ENCODE data around the gene ST3GAL2. TPM values are rescaled to one million over a fixed set of nuclear protein-coding genes. Genes with fewer than 3 reads are reported as not detected.

The ST3GAL2 gene
- total RNA-seq (2014; rRNA removed; shearing (Covaris generic)) = 27.9 and 38.1 TPM in 2 replicates
- polyA plus RNA-seq (2015; cell fraction: cytosol; rRNA removed) = 16.8 and 17.1 TPM in 2 replicates
- 13.4 and 17.3 TPM in 2 replicates for polyA plus RNA-seq (2015; cell fraction: nucleus; rRNA removed)

DNA sequence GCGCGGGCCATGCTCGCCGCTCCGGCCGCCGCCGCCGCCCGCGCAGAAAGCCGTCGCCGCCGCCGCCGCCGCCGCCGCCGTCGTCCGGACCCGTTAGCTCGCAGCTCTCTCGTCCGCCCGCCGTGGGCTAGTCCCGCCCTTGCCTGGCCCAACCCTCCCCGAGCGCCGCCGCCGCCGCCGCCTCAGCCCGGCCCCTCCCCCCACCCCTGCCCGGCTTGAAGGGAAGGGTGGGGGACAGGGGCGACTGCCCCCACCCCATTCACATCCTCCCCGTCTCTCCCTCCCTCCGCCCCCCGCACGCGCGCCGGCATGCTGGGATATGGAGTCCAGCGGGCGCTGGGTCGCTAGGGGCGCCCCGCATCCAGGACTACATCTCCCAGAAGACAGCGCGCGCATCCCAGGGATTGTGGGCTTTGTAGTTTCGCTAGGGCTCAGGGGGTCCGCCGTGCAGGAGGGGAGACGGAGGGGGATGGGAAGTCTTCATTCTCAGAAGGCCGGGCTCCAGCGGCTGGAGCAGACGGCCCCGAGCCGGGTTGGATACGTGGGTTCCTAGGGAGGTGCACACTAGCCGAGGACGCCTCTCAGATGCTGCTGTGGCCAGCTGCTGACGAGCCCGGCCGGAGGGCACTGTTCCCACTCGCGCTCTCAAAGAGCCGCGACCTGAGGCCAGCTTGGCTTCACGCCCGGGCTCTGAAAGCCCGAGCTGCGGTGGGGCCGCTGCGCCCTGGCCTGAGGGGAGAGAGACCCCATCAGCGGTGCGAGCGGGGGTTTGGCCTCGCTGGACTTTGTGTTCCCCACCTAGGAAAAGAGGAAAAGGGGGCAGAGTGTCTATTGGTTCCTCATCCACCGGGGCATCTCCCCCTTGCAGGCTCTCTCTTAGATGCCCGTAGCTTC lies at the start of gene ST3GAL2:
Gene ST3GAL2, minus strand, starts transcription at position 132 of the 894 bp plus-strand sequence. CDS start 40,570 bp downstream, outside the sequence.
- peak; percentile 87 for DNase-seq (ENCODE audit: low read depth)

DNA sequence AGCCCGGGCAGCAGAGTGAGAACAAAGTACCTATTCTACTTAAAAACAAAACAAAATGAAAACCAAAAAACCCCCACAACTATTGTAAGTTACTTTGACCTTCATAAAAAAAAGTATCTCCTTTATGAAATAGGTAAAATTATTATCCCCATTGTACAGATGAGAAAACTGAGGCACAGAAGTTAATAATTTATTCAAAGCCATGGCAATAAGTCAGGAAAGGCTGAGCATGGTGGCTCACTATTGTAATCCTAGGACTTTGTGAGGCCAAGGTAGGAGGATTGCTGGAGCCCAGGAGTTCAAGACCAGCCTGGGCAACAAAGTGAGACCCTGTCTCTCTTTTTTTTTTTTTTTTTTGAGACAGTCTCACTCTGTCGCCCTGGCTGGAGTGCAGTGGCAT lies 46.0 kb upstream of the ST3GAL2 start:
- DNase-seq (ENCODE audit: low read depth) = no peak

- no peak for DNase-seq (ENCODE audit: low read depth)
Observed at GRCh38 chr16:70483426-70483825, 44.5 kb upstream of the ST3GAL2 start.

GRCh38 chr16:70482624-70483023 lies 43.7 kb upstream of the ST3GAL2 start:
- peak; percentile 58 for DNase-seq (ENCODE audit: low read depth)

DNA sequence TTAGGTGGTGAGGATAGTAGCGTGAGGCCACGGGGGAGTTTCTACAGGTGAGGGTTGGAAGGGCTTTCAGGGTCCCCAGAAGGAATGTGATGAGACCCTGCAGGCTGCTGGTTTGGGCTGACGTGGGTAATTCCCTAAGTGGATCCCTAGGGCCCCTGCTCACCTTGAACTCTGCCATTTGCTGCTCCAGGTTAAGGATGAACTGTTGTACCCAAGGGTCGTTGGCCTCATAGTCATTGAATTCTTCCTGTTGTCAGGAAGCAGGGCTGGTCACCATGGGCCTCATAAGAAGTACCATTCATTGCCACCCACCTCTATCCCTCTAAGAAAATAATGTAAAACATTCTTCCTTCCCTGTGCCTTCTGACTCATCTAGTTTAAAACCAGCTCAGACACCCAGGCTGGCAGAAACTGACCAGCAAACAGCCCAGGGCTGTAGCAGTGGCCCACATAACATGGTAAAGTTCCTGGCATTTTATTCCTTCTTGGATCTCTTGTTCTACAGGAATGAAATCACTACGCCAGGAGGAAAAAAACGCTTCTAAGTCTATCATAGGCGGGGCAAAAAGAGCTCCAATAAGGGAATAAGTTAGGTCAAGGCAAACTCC lies 43.1 kb upstream of the ST3GAL2 start:
- peak; percentile 65 for DNase-seq (ENCODE audit: low read depth)

GRCh38 chr16:70480127-70481105 lies 41.5 kb upstream of the ST3GAL2 start:
- no peak for DNase-seq (ENCODE audit: low read depth)

DNA sequence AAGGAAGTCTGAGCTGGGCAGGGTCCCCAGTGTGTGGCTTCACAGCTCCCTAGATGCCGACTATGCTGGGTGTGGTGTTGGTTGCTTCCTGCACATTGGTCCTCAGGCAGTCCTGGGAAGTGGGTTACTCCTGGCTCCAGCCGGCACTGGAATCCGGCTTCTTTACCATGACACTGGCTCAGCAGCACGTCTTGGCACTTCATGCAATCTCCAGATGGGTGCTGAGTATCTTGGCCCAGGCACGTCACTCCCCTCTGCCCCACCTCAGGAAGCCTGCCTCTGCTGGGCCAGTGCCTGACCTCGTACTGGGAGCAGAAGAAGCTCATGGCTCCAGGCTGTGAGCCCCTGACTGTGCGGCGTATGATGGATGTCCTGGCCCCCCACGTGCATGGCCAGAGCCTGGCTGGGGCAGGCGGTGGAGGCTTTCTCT lies 40.0 kb upstream of the ST3GAL2 start:
- peak; percentile 23 for DNase-seq (ENCODE audit: low read depth)

DNA sequence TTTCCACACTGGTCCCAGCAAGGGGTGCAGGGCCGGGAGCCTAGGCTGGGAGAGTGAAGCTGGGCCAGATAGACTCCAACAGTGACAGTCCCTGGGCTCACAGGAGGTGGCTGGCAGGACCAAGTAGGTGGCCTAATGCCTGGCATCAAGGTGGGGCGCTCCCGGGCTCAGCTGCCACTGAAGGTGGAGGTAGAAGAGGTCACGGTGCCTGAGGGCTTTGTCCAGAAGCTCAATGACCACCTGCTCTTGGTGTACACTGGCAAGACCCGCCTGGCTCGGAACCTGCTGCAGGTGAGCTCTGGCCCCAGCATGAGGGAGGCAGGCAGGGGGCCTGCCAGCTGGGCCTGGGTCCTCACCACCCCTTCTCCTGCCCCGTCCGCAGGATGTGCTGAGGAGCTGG lies 39.3 kb upstream of the ST3GAL2 start:
- no peak for DNase-seq (ENCODE audit: low read depth)

- peak; percentile 86 for DNase-seq (ENCODE audit: low read depth)
Observed at GRCh38 chr16:70476272-70477020, 37.5 kb upstream of the ST3GAL2 start.

GRCh38 chr16:70475054-70475871 lies 36.4 kb upstream of the ST3GAL2 start:
- no peak for DNase-seq (ENCODE audit: low read depth)

- no peak for DNase-seq (ENCODE audit: low read depth)
Observed at GRCh38 chr16:70474320-70475053, 35.6 kb upstream of the ST3GAL2 start.

DNA sequence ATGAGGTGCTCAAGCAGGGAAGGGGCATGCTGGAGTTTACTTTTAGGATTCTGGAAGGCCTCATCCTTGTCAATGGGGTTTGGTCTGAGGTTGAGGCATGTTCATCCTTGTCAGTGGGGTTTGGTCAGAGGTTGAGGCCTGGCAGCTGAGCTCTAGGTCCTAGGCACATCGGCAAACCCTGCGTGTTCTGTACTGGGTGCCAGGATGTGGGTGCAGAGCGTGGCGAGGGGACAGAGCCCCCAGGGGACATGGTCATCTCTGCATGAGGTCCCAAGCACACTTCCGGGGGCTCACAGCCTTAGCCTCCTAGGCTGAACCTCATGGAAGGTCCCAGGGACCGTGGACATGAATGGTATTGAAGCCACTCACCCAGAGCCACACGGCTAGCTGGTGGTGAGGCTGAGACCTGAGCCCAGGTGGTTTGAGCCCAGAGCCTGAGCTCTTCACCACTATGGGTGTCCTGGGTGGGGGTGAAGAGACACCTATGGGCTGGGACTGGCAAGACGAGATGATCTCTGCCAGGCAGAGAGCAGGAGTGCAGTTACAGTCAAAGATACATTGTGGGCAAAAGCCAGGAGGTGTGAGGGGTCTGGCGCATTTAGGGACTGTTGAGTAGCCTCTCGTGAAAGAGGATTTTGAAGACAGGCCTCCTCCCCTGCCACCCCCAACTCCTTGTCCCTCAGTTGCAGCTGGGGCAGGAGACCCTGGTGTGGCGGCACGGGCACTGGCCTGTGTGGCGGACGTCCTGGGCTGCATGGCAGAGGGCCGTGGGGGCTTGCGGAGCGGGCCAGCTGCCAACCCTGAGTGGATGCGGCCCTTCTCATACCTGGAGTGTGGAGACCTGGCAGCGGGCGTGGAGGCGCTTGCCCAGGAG lies 34.8 kb upstream of the ST3GAL2 start:
- no peak for DNase-seq (ENCODE audit: low read depth)

DNA sequence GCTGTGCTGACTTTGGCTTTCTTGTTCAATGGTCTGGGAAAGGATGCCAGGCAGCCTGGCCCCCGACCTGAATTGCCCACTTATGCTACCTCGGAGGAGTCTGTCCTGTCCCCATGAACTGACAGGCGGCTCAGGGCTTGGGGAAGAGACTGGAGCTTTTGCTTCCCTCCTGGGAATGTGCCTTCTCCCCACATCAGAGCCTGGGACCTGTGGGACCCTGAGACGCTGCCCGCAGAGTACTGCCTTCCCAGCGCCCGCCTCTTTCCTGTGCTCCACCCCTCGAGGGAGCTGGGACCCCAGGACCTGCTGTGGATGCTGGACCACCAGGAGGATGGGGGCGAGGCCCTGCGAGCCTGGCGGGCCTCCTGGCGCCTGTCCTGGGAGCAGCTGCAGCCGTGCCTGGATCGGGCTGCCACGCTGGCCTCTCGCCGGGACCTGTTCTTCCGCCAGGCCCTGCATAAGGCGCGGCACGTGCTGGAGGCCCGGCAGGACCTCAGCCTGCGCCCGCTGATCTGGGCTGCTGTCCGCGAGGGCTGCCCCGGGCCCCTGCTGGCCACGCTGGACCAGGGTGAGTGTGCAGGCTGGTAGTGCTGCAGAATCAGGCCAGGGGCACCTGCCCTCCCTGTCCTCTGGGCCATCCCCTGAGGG lies 34.0 kb upstream of the ST3GAL2 start:
- no peak for DNase-seq (ENCODE audit: low read depth)

- DNase-seq (ENCODE audit: low read depth) = no peak
Observed at GRCh38 chr16:70470927-70471341, 32.0 kb upstream of the ST3GAL2 start.

DNA sequence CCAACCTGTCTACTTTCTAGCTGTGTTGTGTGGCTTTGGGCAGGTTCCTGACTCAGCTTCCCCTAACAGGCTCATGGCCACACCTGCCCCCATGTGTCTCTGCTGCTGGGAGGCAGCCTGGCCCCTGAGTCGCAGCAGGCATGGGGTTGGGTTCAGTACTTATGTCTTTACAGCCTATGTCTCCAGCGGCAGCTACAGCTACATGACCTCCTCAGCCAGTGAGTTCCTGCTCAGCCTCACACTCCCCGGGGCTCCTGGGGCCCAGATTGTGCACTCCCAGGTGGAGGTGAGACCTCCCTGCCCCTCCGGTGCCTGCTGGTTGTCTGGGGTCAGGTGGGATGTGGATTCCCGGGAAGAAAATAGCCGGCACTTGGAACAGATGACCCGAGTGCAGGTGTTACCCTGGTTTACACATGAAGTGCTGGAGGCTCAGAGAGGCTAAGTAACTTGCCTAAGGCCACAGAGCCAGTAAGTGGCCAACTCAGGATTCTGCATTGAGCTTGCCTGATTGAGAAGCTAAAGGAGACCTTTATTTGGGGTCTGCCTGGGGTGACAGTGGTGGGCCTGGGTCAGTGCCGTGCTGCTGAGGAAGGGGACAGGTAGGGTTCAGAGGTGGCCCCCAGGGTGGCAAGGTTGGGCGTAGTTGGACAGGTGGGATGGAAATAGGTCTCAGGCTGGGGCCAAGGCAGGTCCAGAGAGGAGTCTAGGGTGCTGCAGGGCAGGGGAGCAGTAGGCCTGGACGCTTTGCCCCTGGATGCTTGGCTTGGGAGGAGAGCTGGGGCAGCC lies 31.4 kb upstream of the ST3GAL2 start:
- no peak for DNase-seq (ENCODE audit: low read depth)

- DNase-seq (ENCODE audit: low read depth) = no peak
Observed at GRCh38 chr16:70468776-70469525, 30.1 kb upstream of the ST3GAL2 start.
